GM23248 (cell line): ENCODE data around the gene GALNT17. TPM values are rescaled to one million over a fixed set of nuclear protein-coding genes. Genes with fewer than 3 reads are reported as not detected.

Experiments
- DNase-seq: peaks from one replicate; pipeline ENCODE4 v3.0.0-alpha.2; 2015
- H2AFZ ChIP-seq: fragments of 200-600 bp; sonication (generic); 2 replicates; pipeline ENCODE4 v1.6.1; 2016; ENCODE audit warnings: antibody characterized with exemption
- H3F3A ChIP-seq: fragments of 200-600 bp; sonication (generic); 2 replicates; pipeline ENCODE4 v1.6.1; 2016; ENCODE audit warnings: mild to moderate bottlenecking, antibody characterized with exemption, mixed run types; ENCODE audit not compliant: insufficient read depth
- H3K27ac ChIP-seq: fragments of 200-600 bp; sonication (generic); 2 replicates; pipeline ENCODE4 v1.5.1; 2016; ENCODE audit warnings: mild to moderate bottlenecking
- H3K27me3 ChIP-seq: fragments of 200-600 bp; sonication (generic); replicated peaks from 2 replicates; pipeline ENCODE4 v1.6.1; 2016; ENCODE audit warnings: mild to moderate bottlenecking; ENCODE audit not compliant: insufficient read depth
- H3K36me3 ChIP-seq: fragments of 200-600 bp; sonication (generic); 2 replicates; pipeline ENCODE4 v1.6.1; 2016; ENCODE audit warnings: low read depth, mild to moderate bottlenecking
- H3K4me1 ChIP-seq: fragments of 200-600 bp; sonication (generic); 2 replicates; pipeline ENCODE4 v1.6.1; 2016; ENCODE audit warnings: mild to moderate bottlenecking; ENCODE audit not compliant: insufficient read depth
- H3K4me2 ChIP-seq: fragments of 200-600 bp; sonication (generic); one replicate; pipeline ENCODE4 v1.6.1; 2016; ENCODE audit warnings: mild to moderate bottlenecking; ENCODE audit not compliant: unreplicated experiment
- H3K4me3 ChIP-seq: fragments of 200-600 bp; sonication (generic); 2 replicates; pipeline ENCODE4 v1.5.1; 2016; ENCODE audit warnings: mild to moderate bottlenecking
- H3K79me2 ChIP-seq: fragments of 200-600 bp; sonication (generic); 2 replicates; pipeline ENCODE4 v1.6.1; 2016; ENCODE audit warnings: mild to moderate bottlenecking; ENCODE audit not compliant: insufficient read depth
- H3K9ac ChIP-seq: fragments of 200-600 bp; sonication (generic); 2 replicates; pipeline ENCODE4 v1.6.1; 2016; ENCODE audit warnings: mild to moderate bottlenecking
- H3K9me2 ChIP-seq: fragments of 200-600 bp; sonication (generic); 2 replicates; pipeline ENCODE4 v1.6.1; 2016; ENCODE audit warnings: mixed run types, mild to moderate bottlenecking, moderate library complexity; ENCODE audit not compliant: insufficient read depth
- H3K9me3 ChIP-seq: fragments of 200-600 bp; sonication (generic); one replicate; pipeline ENCODE4 v1.6.1; 2017; ENCODE audit warnings: low read depth
- H4K20me1 ChIP-seq: fragments of 200-600 bp; sonication (generic); 2 replicates; pipeline ENCODE4 v1.6.0; 2016; ENCODE audit not compliant: insufficient read depth
- EZH2 ChIP-seq: fragments of 200-600 bp; sonication (generic); IDR thresholded peaks from 2 replicates; pipeline ENCODE4 v1.6.1; 2018; ENCODE audit warnings: antibody characterized with exemption, mild to moderate bottlenecking; ENCODE audit not compliant: insufficient read depth, poor library complexity, severe bottlenecking
- EZH2phosphoT487 ChIP-seq: fragments of 200-600 bp; sonication (generic); IDR thresholded peaks from 2 replicates; pipeline ENCODE4 v1.6.1; 2018; ENCODE audit warnings: antibody characterized with exemption, moderate library complexity, mild to moderate bottlenecking, low read depth; ENCODE audit not compliant: insufficient read depth
- WGBS, 2 experiments: methylation state at CpG; one replicate each; pipeline ENCODE4 v1.1.6; 2015 to 2017; ENCODE audit warnings: low lambda C conversion rate in 2 of 2, low coverage in 1 of 2; ENCODE audit errors: missing lambda C conversion rate in 2 of 2; 5-methylcytosine and 5-hydroxymethylcytosine counted together
- in situ Hi-C: fragments of 300-500 bp; cut with MboI; formaldehyde crosslinking; loops from 2 replicates; pipeline ENCODE4 v1.15.0; 2020
- polyA plus RNA-seq: library from polyadenylated mRNA; unstranded; fragments of >200 nt; fragmentation: Nextera tagmentation; extraction: Ambion mirVana; gene quantifications from 2 replicates; pipeline ENCODE4 v1.2.1, GENCODE V29; 2016
- total RNA-seq: library from RNA; depleted of rRNA; stranded (reverse); fragments of >200 nt; shearing (Covaris generic); gene quantifications from 2 replicates; pipeline ENCODE4 v1.2.3, GENCODE V29; 2014

The GALNT17 gene
- total and polyA plus RNA-seq, 2 experiments from 2014 or later: not detected

- TF ChIP-seq EZH2 (no peak), EZH2phosphoT487 (no peak)
- Histone ChIP-seq H3K27ac (no peak overlapping the region), H3K79me2 (no peaks in the 10 kb centered on the region), H3K9me2 (no peaks in the 10 kb centered on the region), H2AFZ (no peak overlapping the region), H3K4me1 (no peaks in the 10 kb centered on the region), H3K9ac (no peak overlapping the region), H3K9me3 (no peaks in the 10 kb centered on the region), H3K27me3 (no peaks in the 10 kb centered on the region), H4K20me1 (no peaks in the 10 kb centered on the region), H3K4me2 (no peak overlapping the region), H3F3A (no peaks in the 10 kb centered on the region), H3K4me3 (no peak overlapping the region), H3K36me3 (no peaks in the 10 kb centered on the region)
- in situ Hi-C loops: no loop called here
- WGBS, 2 experiments: 13 to 16% methylated on average over 5 of the region's 5 CpGs
- DNase-seq: no peak
Observed at GRCh38 chr7:71544816-71545215, 412.9 kb downstream of the GALNT17 start.

DNA sequence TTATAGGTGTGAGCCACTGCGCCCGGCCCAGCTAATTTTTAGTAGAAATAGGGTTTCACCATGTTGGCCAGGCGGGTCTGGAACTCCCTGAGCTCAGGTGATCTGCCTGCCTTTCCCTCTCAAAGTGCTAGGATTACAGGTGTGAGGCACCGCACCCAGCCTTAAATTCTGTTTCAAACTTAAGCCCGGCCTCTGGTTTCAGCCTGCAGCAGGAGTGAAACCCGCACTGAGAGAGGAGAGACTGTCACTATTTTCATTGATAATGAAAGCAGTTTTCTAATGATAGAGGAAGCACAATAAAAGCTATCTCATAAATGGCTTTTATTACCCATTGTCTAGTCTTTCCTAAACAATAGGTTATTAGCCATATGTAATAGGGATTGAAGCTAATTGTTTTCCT, 415.5 kb downstream of the GALNT17 start:
- TF ChIP-seq EZH2phosphoT487 (no peak), EZH2 (no peak)
- Histone ChIP-seq H3K27ac (no peak overlapping the region), H3K27me3 (no peaks in the 10 kb centered on the region), H3K36me3 (no peaks in the 10 kb centered on the region), H3F3A (no peaks in the 10 kb centered on the region), H3K4me2 (no peak overlapping the region), H3K9me2 (no peaks in the 10 kb centered on the region), H3K9me3 (no peaks in the 10 kb centered on the region), H3K79me2 (no peaks in the 10 kb centered on the region), H4K20me1 (no peaks in the 10 kb centered on the region), H3K4me3 (no peak overlapping the region), H3K4me1 (no peaks in the 10 kb centered on the region), H3K9ac (no peak overlapping the region), H2AFZ (no peak overlapping the region)
- in situ Hi-C loops: no loop called here
- no peak for DNase-seq
- 40 to 49% methylated on average over 6 of the region's 6 CpGs for WGBS, 2 experiments

DNA sequence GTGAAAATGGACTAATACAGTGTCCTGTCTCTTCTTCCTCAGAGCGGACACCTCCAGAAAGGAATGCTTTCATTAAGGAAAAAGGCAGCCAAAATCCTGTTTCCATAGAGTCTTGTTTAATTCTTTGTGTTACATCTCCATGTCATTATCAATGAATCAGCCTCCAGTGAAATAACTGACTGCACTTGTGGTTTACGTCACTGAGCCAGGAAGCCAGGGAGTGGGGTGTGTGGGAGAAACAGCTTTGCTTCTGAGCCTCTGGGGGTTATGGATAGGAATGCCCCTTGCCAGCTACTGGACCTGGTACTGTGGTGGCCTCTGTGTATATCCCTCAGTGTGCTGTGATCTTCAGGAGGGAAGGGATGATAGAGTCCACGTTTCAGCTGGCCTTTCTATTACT, 416.8 kb downstream of the GALNT17 start:
- TF ChIP-seq EZH2 (no peak), EZH2phosphoT487 (no peak)
- no peak overlapping the region for H3K4me2 ChIP-seq
- H4K20me1 ChIP-seq: no peaks in the 10 kb centered on the region
- no peak for DNase-seq
- H3K9ac ChIP-seq: no peak overlapping the region
- no peaks in the 10 kb centered on the region for H3K9me3 ChIP-seq
- 41 to 43% methylated on average over 3 of the region's 3 CpGs for WGBS, 2 experiments
- H3K27ac ChIP-seq: no peak overlapping the region
- H3K27me3 ChIP-seq: no peaks in the 10 kb centered on the region
- H2AFZ ChIP-seq: no peak overlapping the region
- no peaks in the 10 kb centered on the region for H3K79me2 ChIP-seq
- no peaks in the 10 kb centered on the region for H3K9me2 ChIP-seq
- no peaks in the 10 kb centered on the region for H3K36me3 ChIP-seq
- no peaks in the 10 kb centered on the region for H3K4me1 ChIP-seq
- in situ Hi-C loops: no loop called here
- H3K4me3 ChIP-seq: no peak overlapping the region
- no peaks in the 10 kb centered on the region for H3F3A ChIP-seq

DNA sequence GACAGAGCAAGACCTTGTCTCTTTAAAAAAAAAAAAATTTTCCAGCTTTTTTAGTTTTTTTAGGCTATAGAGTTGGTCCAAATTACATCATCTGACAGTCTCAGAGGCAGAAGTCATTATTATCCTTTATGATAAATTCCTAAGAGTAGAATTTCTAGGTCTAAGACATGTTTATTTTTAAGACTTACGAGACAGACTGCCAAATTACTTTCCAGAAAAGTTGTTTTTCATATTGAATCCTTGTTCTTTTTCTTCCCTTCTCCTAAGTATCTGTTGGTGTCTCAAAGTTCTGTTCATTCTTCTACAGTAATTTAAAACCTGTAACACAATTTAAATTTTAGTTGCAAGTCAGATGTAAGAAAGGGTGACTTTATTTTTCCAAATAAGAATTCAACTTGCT, 421.4 kb downstream of the GALNT17 start:
- H3K27me3 ChIP-seq: no peaks in the 10 kb centered on the region
- no peaks in the 10 kb centered on the region for H3K4me1 ChIP-seq
- WGBS, 2 experiments: 0 to 13% methylated on average over 1 of the region's 1 CpG
- no peak for DNase-seq
- no peak overlapping the region for H3K27ac ChIP-seq
- no peaks in the 10 kb centered on the region for H3F3A ChIP-seq
- no peaks in the 10 kb centered on the region for H4K20me1 ChIP-seq
- H2AFZ ChIP-seq: no peak overlapping the region
- in situ Hi-C loops: no loop called here
- H3K79me2 ChIP-seq: no peaks in the 10 kb centered on the region
- H3K4me2 ChIP-seq: no peak overlapping the region
- no peak overlapping the region for H3K4me3 ChIP-seq
- H3K9me2 ChIP-seq: no peaks in the 10 kb centered on the region
- TF ChIP-seq EZH2phosphoT487 (no peak), EZH2 (no peak)
- H3K36me3 ChIP-seq: no peaks in the 10 kb centered on the region
- no peaks in the 10 kb centered on the region for H3K9me3 ChIP-seq
- no peak overlapping the region for H3K9ac ChIP-seq

GRCh38 chr7:71555758-71556157, 423.8 kb downstream of the GALNT17 start:
- H3K9ac ChIP-seq: no peak overlapping the region
- H3K36me3 ChIP-seq: no peaks in the 10 kb centered on the region
- no peaks in the 10 kb centered on the region for H3F3A ChIP-seq
- no peak overlapping the region for H3K4me3 ChIP-seq
- H2AFZ ChIP-seq: no peak overlapping the region
- no peaks in the 10 kb centered on the region for H4K20me1 ChIP-seq
- DNase-seq: no peak
- no peaks in the 10 kb centered on the region for H3K79me2 ChIP-seq
- WGBS, 2 experiments: 29 to 35% methylated on average over 8 of the region's 8 CpGs
- H3K4me2 ChIP-seq: no peak overlapping the region
- no peaks in the 10 kb centered on the region for H3K4me1 ChIP-seq
- no peaks in the 10 kb centered on the region for H3K27me3 ChIP-seq
- TF ChIP-seq EZH2phosphoT487: no peak
- no peak overlapping the region for H3K27ac ChIP-seq
- H3K9me2 ChIP-seq: no peaks in the 10 kb centered on the region
- in situ Hi-C loops: no loop called here
- no peaks in the 10 kb centered on the region for H3K9me3 ChIP-seq
